Measurements from ENCODE around the gene SIL1. TPM values are rescaled to one million over a fixed set of nuclear protein-coding genes. Genes with fewer than 3 reads are reported as not detected.

The SIL1 gene
- total RNA-seq, 4 donors from 2014 or later = 28.6 to 48.1 (median 36.5) TPM

GRCh38 chr5:139110526-139111168, 87.5 kb downstream of the SIL1 start:
- Histone ChIP-seq H3K4me3 (no peak overlapping the region), H3K27me3 (no peaks in the 10 kb centered on the region), H3K36me3 (no peaks in the 10 kb centered on the region), H3K9me3 (no peaks in the 10 kb centered on the region), H3K4me1 (peaks cover 0 to 50% (median 18%) of the 10 kb centered on the region in 3 donors), H3K27ac (no peak overlapping the region)
- TF ChIP-seq CTCF (IDR thresholded peaks at IDR 0.05) (no peak), POLR2AphosphoS5 (IDR thresholded peaks at IDR 0.05) (no peak), POLR2A (IDR thresholded peaks at IDR 0.05) (no peak), EP300 (IDR thresholded peaks at IDR 0.05) (no peak)
- ATAC-seq = no peak

- H3K36me3 ChIP-seq = no peaks in the 10 kb centered on the region
- no peak overlapping the region for H3K4me3 ChIP-seq
- peak overlapping the region in 3 of 4 donors; percentile 52 to 57 (median 56) for H3K27ac ChIP-seq
- H3K4me1 ChIP-seq = peaks cover 0 to 74% (median 35%) of the 10 kb centered on the region in 3 donors
- no peak for ATAC-seq
- WGBS, 2 donors (ENCODE audit: low coverage in 1 of 2) = 29 to 51% methylated on average over 7 to 10 of the region's 10 CpGs
- no peaks in the 10 kb centered on the region for H3K9me3 ChIP-seq
- H3K27me3 ChIP-seq = no peaks in the 10 kb centered on the region
- TF ChIP-seq POLR2AphosphoS5 (IDR thresholded peaks at IDR 0.05) = peak; percentile 64
- TF ChIP-seq EP300 (IDR thresholded peaks at IDR 0.05) = no peak
Observed at GRCh38 chr5:139108063-139108824, 89.9 kb downstream of the SIL1 start.

GRCh38 chr5:139105621-139106071, 92.5 kb downstream of the SIL1 start:
- ATAC-seq = no peak
- 17 to 35% methylated on average over 1 to 11 of the region's 15 CpGs for WGBS, 2 donors (ENCODE audit: low coverage in 1 of 2)

GRCh38 chr5:139104577-139105276, 93.4 kb downstream of the SIL1 start:
- WGBS, 2 donors (ENCODE audit: low coverage in 1 of 2) = 0 to 29% methylated on average over 3 to 7 of the region's 10 CpGs
- H3K4me3 ChIP-seq = no peak overlapping the region
- peaks cover 0 to 77% (median 35%) of the 10 kb centered on the region in 3 donors for H3K4me1 ChIP-seq
- H3K9me3 ChIP-seq = no peaks in the 10 kb centered on the region
- H3K36me3 ChIP-seq = no peaks in the 10 kb centered on the region
- H3K27ac ChIP-seq = peak overlapping the region; percentile 84 to 92 (median 84)
- no peaks in the 10 kb centered on the region for H3K27me3 ChIP-seq
- TF ChIP-seq CTCF (IDR thresholded peaks at IDR 0.05) (no peak), POLR2AphosphoS5 (IDR thresholded peaks at IDR 0.05) (peak; percentile 77)
- peak; percentile 96 for ATAC-seq

More at GRCh38 chr5:139105621-139106071, 92.5 kb downstream of the SIL1 start:
- Histone ChIP-seq H3K36me3 (no peaks in the 10 kb centered on the region), H3K27ac (peak overlapping the region; percentile 84 to 92 (median 84)), H3K27me3 (no peaks in the 10 kb centered on the region), H3K9me3 (no peaks in the 10 kb centered on the region), H3K4me3 (peak overlapping the region in 1 of 2 donors; percentile 13), H3K4me1 (peaks cover 0 to 86% (median 35%) of the 10 kb centered on the region in 3 donors)
- no peak for TF ChIP-seq POLR2A (IDR thresholded peaks at IDR 0.05)
- no peak for TF ChIP-seq EP300 (IDR thresholded peaks at IDR 0.05)
- no peak for TF ChIP-seq CTCF (IDR thresholded peaks at IDR 0.05)
- no peak for TF ChIP-seq POLR2AphosphoS5 (IDR thresholded peaks at IDR 0.05)

- peaks cover 0 to 67% (median 31%) of the 10 kb centered on the region in 3 donors for H3K4me1 ChIP-seq
- TF ChIP-seq POLR2A (IDR thresholded peaks at IDR 0.05) (no peak), EP300 (IDR thresholded peaks at IDR 0.05) (no peak), POLR2AphosphoS5 (IDR thresholded peaks at IDR 0.05) (no peak), CTCF (IDR thresholded peaks at IDR 0.05) (no peak)
- H3K27ac ChIP-seq = peak overlapping the region in 3 of 4 donors; percentile 84 to 92 (median 84)
Observed at GRCh38 chr5:139103762-139104161, 94.4 kb downstream of the SIL1 start.

More at GRCh38 chr5:139103762-139104161, 94.4 kb downstream of the SIL1 start:
- Histone ChIP-seq H3K9me3 (no peaks in the 10 kb centered on the region), H3K27me3 (no peaks in the 10 kb centered on the region), H3K4me3 (no peak overlapping the region), H3K36me3 (no peaks in the 10 kb centered on the region)
- ATAC-seq = no peak

Measured in gastroesophageal sphincter (tissue), 4 donors.